Esophagus squamous epithelium (tissue), 4 donors: Measurements from ENCODE around the gene CHST12.

Experiments used
- POLR2A ChIP-seq, 4 donors: fragments of 450-650 bp; IDR thresholded peaks; one replicate each; pipeline ENCODE4 v1.6.1; 2017; ENCODE audit warnings: antibody characterized with exemption in 4 of 4, mild to moderate bottlenecking in 4 of 4, moderate library complexity in 3 of 4
- TF ChIP-seq, protein P1 (sequence below), 6 experiments: fragments of 450-650 bp in 4 of 6; fragments of 200-600 bp in 2 of 6; sonication (generic) in 2 of 6; IDR thresholded peaks; one replicate each; pipeline ENCODE4 v1.5.1; 2016 to 2019; ENCODE audit warnings: antibody characterized with exemption in 6 of 6, mild to moderate bottlenecking in 4 of 6, moderate library complexity in 4 of 6

DNA sequence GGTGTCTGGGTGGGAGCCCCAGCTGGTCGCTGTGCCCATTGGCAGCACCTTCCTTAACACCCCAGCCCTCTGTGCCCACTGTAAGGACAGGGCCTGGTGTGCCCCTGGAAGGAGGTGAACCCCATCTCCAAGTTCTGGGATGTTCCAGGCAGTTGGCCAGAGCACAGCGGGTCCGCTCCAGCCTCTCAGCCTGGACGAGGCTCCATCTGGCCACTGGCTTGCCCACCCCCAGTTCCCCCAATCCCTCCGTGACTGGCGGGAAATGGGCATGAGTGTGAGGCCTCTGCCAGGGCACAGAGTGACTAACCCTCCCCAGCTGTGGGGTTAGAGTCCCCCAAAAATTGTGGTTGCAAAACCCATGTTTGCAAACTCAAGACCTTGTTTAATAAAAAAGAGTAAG is 57.2 kb downstream of the CHST12 start:
- TF ChIP-seq, protein P1, sequence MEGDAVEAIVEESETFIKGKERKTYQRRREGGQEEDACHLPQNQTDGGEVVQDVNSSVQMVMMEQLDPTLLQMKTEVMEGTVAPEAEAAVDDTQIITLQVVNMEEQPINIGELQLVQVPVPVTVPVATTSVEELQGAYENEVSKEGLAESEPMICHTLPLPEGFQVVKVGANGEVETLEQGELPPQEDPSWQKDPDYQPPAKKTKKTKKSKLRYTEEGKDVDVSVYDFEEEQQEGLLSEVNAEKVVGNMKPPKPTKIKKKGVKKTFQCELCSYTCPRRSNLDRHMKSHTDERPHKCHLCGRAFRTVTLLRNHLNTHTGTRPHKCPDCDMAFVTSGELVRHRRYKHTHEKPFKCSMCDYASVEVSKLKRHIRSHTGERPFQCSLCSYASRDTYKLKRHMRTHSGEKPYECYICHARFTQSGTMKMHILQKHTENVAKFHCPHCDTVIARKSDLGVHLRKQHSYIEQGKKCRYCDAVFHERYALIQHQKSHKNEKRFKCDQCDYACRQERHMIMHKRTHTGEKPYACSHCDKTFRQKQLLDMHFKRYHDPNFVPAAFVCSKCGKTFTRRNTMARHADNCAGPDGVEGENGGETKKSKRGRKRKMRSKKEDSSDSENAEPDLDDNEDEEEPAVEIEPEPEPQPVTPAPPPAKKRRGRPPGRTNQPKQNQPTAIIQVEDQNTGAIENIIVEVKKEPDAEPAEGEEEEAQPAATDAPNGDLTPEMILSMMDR (IDR thresholded peaks at IDR 0.05): no peak
- TF ChIP-seq POLR2A (IDR thresholded peaks at IDR 0.05): no peak
